Body of pancreas (tissue), 4 donors: ENCODE measurements around the gene TACO1. TPM values are rescaled to one million over a fixed set of nuclear protein-coding genes. Genes with fewer than 3 reads are reported as not detected.

Source experiments
- ATAC-seq: fragments of 150-250 bp; one replicate; pipeline ENCODE4 v1.9.1; 2016
- DNase-seq, 4 donors: peaks; one replicate each; pipeline ENCODE4 v3.0.0-alpha.2; 2019
- H3K27ac ChIP-seq, 4 donors: fragments of 200-600 bp; sonication (generic); 1 replicate in 3 of 4; 2 replicates in 1 of 4; pipeline versions ENCODE4 v1.5.1 to v1.6.1; 2016 to 2019; ENCODE audit warnings: mild to moderate bottlenecking in 1 of 4, mixed read lengths in 1 of 4, moderate library complexity in 1 of 4
- H3K27me3 ChIP-seq, 2 donors: fragments of 200-600 bp; sonication (generic); one replicate each; pipeline ENCODE4 v1.6.0; 2016; ENCODE audit warnings: mild to moderate bottlenecking in 1 of 2
- H3K36me3 ChIP-seq, 2 donors: fragments of 200-600 bp; sonication (generic); replicated peaks in 1 of 2; 2 replicates each; pipeline ENCODE4 v1.5.1; 2016; ENCODE audit warnings: low read depth in 2 of 2; ENCODE audit not compliant: insufficient read depth in 1 of 2
- H3K4me1 ChIP-seq: fragments of 200-600 bp; sonication (generic); one replicate; pipeline ENCODE4 v1.6.0; 2016
- H3K4me3 ChIP-seq, 2 donors: fragments of 200-600 bp; sonication (generic); 1 replicate in 1 of 2; 2 replicates in 1 of 2; pipeline ENCODE4 v1.5.1; 2016 to 2019
- H3K9me3 ChIP-seq, 3 donors: fragments of 200-600 bp; sonication (generic); 1 replicate in 2 of 3; 2 replicates in 1 of 3; pipeline ENCODE4 v1.5.1; 2016
- CTCF ChIP-seq, 7 experiments: fragments of 450-650 bp in 4 of 7; fragments of 200-600 bp in 3 of 7; sonication (generic) in 3 of 7; IDR thresholded peaks; one replicate each; pipeline ENCODE4 v1.5.1; 2016 to 2019; ENCODE audit warnings: antibody characterized with exemption in 7 of 7
- POLR2A ChIP-seq, 3 donors: fragments of 450-650 bp; IDR thresholded peaks; one replicate each; pipeline ENCODE4 v1.6.1; 2016; ENCODE audit warnings: antibody characterized with exemption in 3 of 3, mild to moderate bottlenecking in 2 of 3
- WGBS, 2 donors: methylation state at CpG; one replicate each; pipeline ENCODE4 v1.1.5; 2017; 5-methylcytosine and 5-hydroxymethylcytosine counted together
- intact Hi-C: fragments of 100-400 bp; cut with DNase I; formaldehyde crosslinking; loops from one replicate; pipeline ENCODE4 v1.15.1; 2023
- total RNA-seq, 2 donors: library from RNA; depleted of rRNA; stranded (reverse); fragments of >200 nt; gene quantifications; one replicate each; pipeline ENCODE4 v1.1.0, GENCODE V29; 2016

Gene TACO1
- total RNA-seq, 2 donors from 2014 or later: 9.3 to 10.5 TPM

DNA sequence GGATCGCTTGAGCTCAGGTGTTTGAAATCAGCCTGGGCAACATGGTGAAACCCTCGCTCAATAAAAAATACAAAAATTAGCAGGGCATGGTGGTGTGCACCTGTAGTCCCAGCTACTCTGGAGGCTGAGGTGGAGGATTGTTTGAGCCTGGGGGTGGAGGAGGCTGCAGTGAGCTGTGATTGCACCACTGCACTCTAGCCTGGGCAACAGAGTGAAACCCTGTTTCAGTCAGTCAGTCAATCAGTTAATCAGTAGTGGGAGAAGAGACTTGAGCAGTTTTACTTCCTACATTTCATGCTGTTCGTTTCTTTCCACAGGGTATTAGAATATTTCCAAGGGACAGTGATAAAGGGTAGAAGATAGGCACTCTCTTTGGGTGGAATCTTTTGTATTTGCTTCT, 30.4 kb downstream of the TACO1 start:
- WGBS, 2 donors: 84 to 85% methylated on average over 3 of the region's 3 CpGs
- Histone ChIP-seq H3K27me3 (no peaks in the 10 kb centered on the region), H3K9me3 (no peaks in the 10 kb centered on the region), H3K27ac (no peak overlapping the region), H3K4me3 (no peak overlapping the region), H3K36me3 (no peaks in the 10 kb centered on the region), H3K4me1 (peaks cover 58% of the 10 kb centered on the region)
- no peak for TF ChIP-seq CTCF (IDR thresholded peaks at IDR 0.05)
- no peak for TF ChIP-seq POLR2A (IDR thresholded peaks at IDR 0.05)
- ATAC-seq: no peak
- DNase-seq: no peak
- intact Hi-C loops: no loop called here

DNA sequence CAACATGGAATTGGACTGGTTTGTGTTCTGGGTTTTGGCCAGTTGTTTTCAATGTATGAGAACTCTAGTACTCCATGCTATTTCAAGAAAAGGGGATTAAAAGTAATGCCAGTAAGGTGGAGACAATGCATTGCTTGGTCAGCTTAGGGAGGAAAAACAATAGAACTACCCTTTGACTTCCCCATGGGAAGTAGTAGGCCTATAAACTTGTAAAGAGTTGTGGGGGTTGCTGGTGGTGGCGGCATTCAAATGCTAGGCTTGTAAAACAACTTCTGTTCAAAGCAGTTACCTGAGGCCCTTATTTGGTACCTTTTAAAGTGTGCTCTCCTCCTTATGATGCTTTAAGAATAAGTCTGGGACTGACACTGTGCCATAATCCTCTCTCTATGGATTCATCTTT, 30.9 kb downstream of the TACO1 start:
- Histone ChIP-seq H3K4me1 (peaks cover 60% of the 10 kb centered on the region), H3K27me3 (no peaks in the 10 kb centered on the region), H3K36me3 (peaks cover 0 to 2% of the 10 kb centered on the region in 2 donors), H3K9me3 (no peaks in the 10 kb centered on the region), H3K4me3 (no peak overlapping the region), H3K27ac (no peak overlapping the region)
- TF ChIP-seq CTCF (IDR thresholded peaks at IDR 0.05): no peak
- WGBS, 2 donors: 85 to 86% methylated on average over 1 of the region's 1 CpG
- intact Hi-C loops: no loop called here
- no peak for ATAC-seq
- DNase-seq: no peak

GRCh38 chr17:63633742-63634141, 33.0 kb downstream of the TACO1 start:
- Histone ChIP-seq H3K27me3 (no peaks in the 10 kb centered on the region), H3K9me3 (no peaks in the 10 kb centered on the region), H3K27ac (peak overlapping the region in 1 of 4 donors; percentile 55), H3K4me3 (no peak overlapping the region), H3K36me3 (peaks cover 0 to 4% of the 10 kb centered on the region in 2 donors), H3K4me1 (peaks cover 50% of the 10 kb centered on the region)
- DNase-seq: no peak
- intact Hi-C loops: no loop called here
- TF ChIP-seq POLR2A (IDR thresholded peaks at IDR 0.05) (no peak), CTCF (IDR thresholded peaks at IDR 0.05) (no peak)
- no peak for ATAC-seq

DNA sequence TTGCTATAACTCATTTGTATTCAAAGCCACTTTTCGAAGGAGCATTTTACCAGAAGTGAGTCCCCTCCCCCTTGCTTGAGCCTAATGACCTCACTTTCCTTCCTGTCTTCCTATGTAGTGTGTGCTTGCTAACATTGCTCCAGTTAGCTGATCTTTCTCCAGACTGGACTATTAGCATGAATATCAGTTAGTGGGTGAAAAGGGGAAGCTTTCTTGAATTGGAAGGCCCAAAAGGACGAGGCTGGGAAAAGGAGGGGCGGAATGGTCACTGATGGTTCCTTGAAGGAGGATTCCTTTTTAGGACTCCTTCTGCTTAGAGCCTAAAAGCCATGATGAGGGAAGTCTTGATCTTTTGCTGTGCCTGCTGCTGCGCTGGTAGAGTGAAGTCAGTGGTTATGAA, 33.5 kb downstream of the TACO1 start:
- WGBS, 2 donors: 71 to 77% methylated on average over 4 of the region's 4 CpGs
- intact Hi-C loops: no loop called here
- no peak overlapping the region for H3K4me3 ChIP-seq
- peaks cover 0 to 4% of the 10 kb centered on the region in 2 donors for H3K36me3 ChIP-seq
- peaks cover 46% of the 10 kb centered on the region for H3K4me1 ChIP-seq
- peak overlapping the region in 3 of 4 donors; percentile 15 to 55 (median 22) for H3K27ac ChIP-seq
- DNase-seq (peak in 1 of 4 donors; percentile 21), ATAC-seq (no peak)
- H3K9me3 ChIP-seq: no peaks in the 10 kb centered on the region
- H3K27me3 ChIP-seq: no peaks in the 10 kb centered on the region
- TF ChIP-seq POLR2A (IDR thresholded peaks at IDR 0.05) (no peak), CTCF (IDR thresholded peaks at IDR 0.05) (no peak)

DNA sequence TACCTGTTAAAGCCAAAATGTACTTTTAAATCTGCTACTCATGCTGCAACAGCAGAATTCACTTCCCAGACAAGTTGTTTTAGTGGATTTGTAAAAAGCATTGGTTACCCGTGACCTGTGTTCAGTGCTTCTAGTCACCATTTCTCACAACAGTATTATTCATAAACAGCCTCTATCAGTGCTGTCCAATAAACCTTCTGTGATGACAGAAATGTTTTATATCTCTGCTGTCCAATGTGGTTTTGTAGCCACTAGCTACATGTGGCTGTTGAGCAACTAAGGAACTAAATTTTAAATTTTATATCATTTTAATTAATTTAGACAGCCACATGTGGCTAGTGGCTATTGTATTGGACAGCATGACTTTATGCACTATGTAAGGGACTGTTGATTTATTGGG, 34.1 kb downstream of the TACO1 start:
- ATAC-seq (no peak), DNase-seq (no peak)
- intact Hi-C loops: no loop called here
- TF ChIP-seq CTCF (IDR thresholded peaks at IDR 0.05) (no peak), POLR2A (IDR thresholded peaks at IDR 0.05) (no peak)
- peaks cover 0 to 4% of the 10 kb centered on the region in 2 donors for H3K36me3 ChIP-seq
- 80 to 83% methylated on average over 1 of the region's 1 CpG for WGBS, 2 donors
- H3K4me3 ChIP-seq: no peak overlapping the region
- peak overlapping the region in 3 of 4 donors; percentile 13 to 55 (median 39) for H3K27ac ChIP-seq
- H3K27me3 ChIP-seq: no peaks in the 10 kb centered on the region
- H3K9me3 ChIP-seq: no peaks in the 10 kb centered on the region
- peaks cover 39% of the 10 kb centered on the region for H3K4me1 ChIP-seq
